Natural killer cell (primary cell): ENCODE data around the gene OTUD1. TPM values are rescaled to one million over a fixed set of nuclear protein-coding genes. Genes with fewer than 3 reads are reported as not detected.

Experiments
- ATAC-seq, 3 donors: fragments of 150-1000 bp in 2 of 3; fragments of 200-7000 bp in 1 of 3; cut with Tn5 transposase; 1 replicate in 1 of 3; 2 replicates in 2 of 3; pipeline ENCODE4 v1.10.0; 2021; ENCODE audit warnings: mild to moderate bottlenecking in 2 of 3, moderate library complexity in 2 of 3
- DNase-seq, 2 donors: peaks; one replicate each; pipeline versions ENCODE4 v3.0.0 to v3.0.0-alpha.2; 2013 to 2021; ENCODE audit warnings: mixed read lengths in 1 of 2
- H3K27ac ChIP-seq: one replicate; pipeline ENCODE4 v1.5.1; 2013; ENCODE audit warnings: mild to moderate bottlenecking, low read length
- H3K27me3 ChIP-seq: one replicate; pipeline ENCODE4 v1.6.1; 2013; ENCODE audit warnings: low read length; ENCODE audit not compliant: control insufficient read depth, insufficient read depth
- H3K36me3 ChIP-seq: one replicate; pipeline ENCODE4 v1.6.1; 2013; ENCODE audit warnings: low read length; ENCODE audit not compliant: control insufficient read depth, insufficient read depth
- H3K4me1 ChIP-seq: one replicate; pipeline ENCODE4 v1.6.1; 2013; ENCODE audit warnings: low read length; ENCODE audit not compliant: control insufficient read depth, insufficient read depth
- H3K4me3 ChIP-seq: one replicate; pipeline ENCODE4 v1.5.1; 2013; ENCODE audit warnings: low read length
- H3K9me3 ChIP-seq: one replicate; pipeline ENCODE4 v1.6.1; 2013; ENCODE audit warnings: low read length; ENCODE audit not compliant: control insufficient read depth, insufficient read depth
- H3K27ac Mint-ChIP-seq, 2 donors: one replicate each; pipeline ENCODE4 v1.8.0; 2022; ENCODE audit warnings: mild to moderate bottlenecking in 2 of 2, mixed read lengths in 2 of 2, moderate library complexity in 1 of 2
- H3K27me3 Mint-ChIP-seq, 2 donors: one replicate each; pipeline ENCODE4 v1.8.0; 2022; ENCODE audit warnings: low read depth in 2 of 2, mixed read lengths in 2 of 2
- H3K36me3 Mint-ChIP-seq: one replicate; pipeline ENCODE4 v1.8.0; 2022; ENCODE audit warnings: mixed read lengths
- H3K4me1 Mint-ChIP-seq, 2 donors: one replicate each; pipeline ENCODE4 v1.8.0; 2022; ENCODE audit warnings: mixed read lengths in 2 of 2
- H3K4me3 Mint-ChIP-seq: one replicate; pipeline ENCODE4 v1.8.0; 2022; ENCODE audit warnings: mild to moderate bottlenecking, moderate library complexity, mixed read lengths
- H3K9me3 Mint-ChIP-seq, 2 donors: one replicate each; pipeline ENCODE4 v1.8.0; 2022; ENCODE audit warnings: mixed read lengths in 2 of 2
- CTCF ChIP-seq: fragments of 200-600 bp; IDR thresholded peaks from one replicate; pipeline ENCODE4 v1.8.0; 2022; ENCODE audit warnings: antibody characterized with exemption
- WGBS: methylation state at CpG from one replicate; pipeline ENCODE4 v1.1.7; 2013; ENCODE audit warnings: missing lambda C conversion rate; ENCODE audit not compliant: insufficient coverage; 5-methylcytosine and 5-hydroxymethylcytosine counted together
- intact Hi-C: fragments of 100-400 bp; cut with micrococcal nuclease; formaldehyde crosslinking; loops from one replicate; pipeline ENCODE4 v1.14.2; 2022
- total RNA-seq, 4 donors: library from RNA; stranded (reverse); fragments of 120-200 nt in 1 of 4; gene quantifications; one replicate each; pipeline versions ENCODE4 v1.2.3 to v1.2.4, GENCODE V29; 2013 to 2022

Gene OTUD1
- total RNA-seq, 3 donors from 2014 or later (not counting 1 experiment from before 2014, with no cell fraction given): 24.8 to 49.3 (median 45.5) TPM

- TF ChIP-seq CTCF: no peak
- H3K9me3 Mint-ChIP-seq: no peaks in the 10 kb centered on the region
- no peaks in the 10 kb centered on the region for H3K27me3 ChIP-seq
- ATAC-seq (no peak), DNase-seq (no peak)
- H3K4me1 Mint-ChIP-seq: peaks cover 12 to 16% of the 10 kb centered on the region in 2 donors
- peaks cover 8% of the 10 kb centered on the region for H3K4me1 ChIP-seq
- H3K4me3 ChIP-seq: no peak overlapping the region
- no peaks in the 10 kb centered on the region for H3K36me3 Mint-ChIP-seq
- H3K4me3 Mint-ChIP-seq: no peak overlapping the region
- no peaks in the 10 kb centered on the region for H3K9me3 ChIP-seq
- intact Hi-C loops: no loop called here
- H3K27ac Mint-ChIP-seq: peak overlapping the region in 1 of 2 donors; percentile 42
- H3K27me3 Mint-ChIP-seq: no peaks in the 10 kb centered on the region
- H3K27ac ChIP-seq: no peak overlapping the region
- 84% methylated on average over 4 of the region's 4 CpGs for WGBS
- H3K36me3 ChIP-seq: no peaks in the 10 kb centered on the region
These were observed 13.3 kb downstream of the OTUD1 start for GRCh38 chr10:23452033-23452655.

- DNase-seq: no peak
- Histone ChIP-seq H3K27me3 (no peaks in the 10 kb centered on the region), H3K9me3 (no peaks in the 10 kb centered on the region), H3K27ac (no peak overlapping the region), H3K4me3 (no peak overlapping the region), H3K36me3 (no peaks in the 10 kb centered on the region), H3K4me1 (peaks cover 8% of the 10 kb centered on the region)
- no peak overlapping the region for H3K27ac Mint-ChIP-seq
- 96% methylated on average over 3 of the region's 4 CpGs for WGBS
- no peaks in the 10 kb centered on the region for H3K36me3 Mint-ChIP-seq
- H3K4me1 Mint-ChIP-seq: peaks cover 12% of the 10 kb centered on the region in 2 donors
- no peak overlapping the region for H3K4me3 Mint-ChIP-seq
- no peak for ATAC-seq
- TF ChIP-seq CTCF: no peak
- H3K27me3 Mint-ChIP-seq: peaks cover 0 to 10% of the 10 kb centered on the region in 2 donors
- intact Hi-C loops: no loop called here
- no peaks in the 10 kb centered on the region for H3K9me3 Mint-ChIP-seq
These were observed 14.6 kb downstream of the OTUD1 start for GRCh38 chr10:23453465-23453864.

- H3K27ac Mint-ChIP-seq: no peak overlapping the region
- no peaks in the 10 kb centered on the region for H3K9me3 Mint-ChIP-seq
- H3K4me3 ChIP-seq: no peak overlapping the region
- no peak overlapping the region for H3K4me3 Mint-ChIP-seq
- H3K27me3 ChIP-seq: no peaks in the 10 kb centered on the region
- H3K9me3 ChIP-seq: no peaks in the 10 kb centered on the region
- H3K27me3 Mint-ChIP-seq: peaks cover 9 to 37% of the 10 kb centered on the region in 2 donors
- DNase-seq (no peak), ATAC-seq (no peak)
- intact Hi-C loops: no loop called here
- TF ChIP-seq CTCF: no peak
- 90% methylated on average over 4 of the region's 6 CpGs for WGBS
- no peaks in the 10 kb centered on the region for H3K4me1 ChIP-seq
- H3K27ac ChIP-seq: no peak overlapping the region
- H3K36me3 ChIP-seq: no peaks in the 10 kb centered on the region
- no peaks in the 10 kb centered on the region for H3K4me1 Mint-ChIP-seq
- no peaks in the 10 kb centered on the region for H3K36me3 Mint-ChIP-seq
These were observed 18.9 kb downstream of the OTUD1 start for GRCh38 chr10:23457632-23458417.
